SK-N-SH treated with all-trans-retinoic acid at 6 μM for 48 hours (cell line): ENCODE results near the gene TMEM178A.

Experiments used
- BACH2 ChIP-seq: fragments of 250-450 bp; sonication (Bioruptor Pico); IDR thresholded peaks from 2 replicates; pipeline ENCODE4 v1.9.0; 2021; ENCODE audit warnings: mild to moderate bottlenecking, borderline replicate concordance
- OSR1 ChIP-seq: fragments of 250-450 bp; sonication (Bioruptor Pico); IDR thresholded peaks from 2 replicates; pipeline ENCODE4 v1.8.0; 2022; ENCODE audit warnings: moderate library complexity, mild to moderate bottlenecking, inconsistent platforms
- PATZ1 ChIP-seq: fragments of 250-450 bp; sonication (Bioruptor Pico); IDR thresholded peaks from 2 replicates; pipeline ENCODE4 v1.8.0; 2020; ENCODE audit warnings: mild to moderate bottlenecking, moderate library complexity, borderline replicate concordance
- POU6F1 ChIP-seq: fragments of 250-450 bp; sonication (Bioruptor Pico); IDR thresholded peaks from 2 replicates; pipeline ENCODE4 v1.8.0; 2021; ENCODE audit warnings: low read depth, mild to moderate bottlenecking, moderate library complexity, borderline replicate concordance
- ZC3H10 ChIP-seq: fragments of 250-450 bp; sonication (Bioruptor Pico); IDR thresholded peaks from 2 replicates; pipeline ENCODE4 v1.5.1; 2021; ENCODE audit warnings: mild to moderate bottlenecking, moderate library complexity
- ZFP3 ChIP-seq: fragments of 250-450 bp; sonication (Bioruptor Pico); IDR thresholded peaks from 2 replicates; pipeline ENCODE4 v1.5.0; 2020; ENCODE audit warnings: mild to moderate bottlenecking, moderate library complexity

GRCh38 chr2:39641635-39642034 is 24.1 kb upstream of the TMEM178A start:
- TF ChIP-seq POU6F1 (CRISPR knock-in tag), result no peak
- no peak for TF ChIP-seq PATZ1 (CRISPR knock-in tag)
- TF ChIP-seq ZFP3, result no peak
- no peak for TF ChIP-seq ZC3H10
- TF ChIP-seq OSR1 (CRISPR knock-in tag), result no peak
- TF ChIP-seq BACH2 (CRISPR knock-in tag), result no peak
